Fibroblast of mammary gland (primary cell): Measurements from ENCODE around the gene GMPR2.

Experiments
- DNase-seq: peaks from one replicate; pipeline ENCODE4 v3.0.0-alpha.2; 2010; ENCODE audit warnings: low read depth
- H3K4me3 ChIP-seq: 2 replicates; pipeline ENCODE4 v1.5.1; 2011; ENCODE audit warnings: low read depth, mild to moderate bottlenecking, low read length, moderate library complexity; ENCODE audit not compliant: control insufficient read depth
- CTCF ChIP-seq: conservative IDR thresholded peaks from 2 replicates; pipeline ENCODE4 v1.5.1; 2011; ENCODE audit warnings: low read depth, low read length, inconsistent platforms; ENCODE audit not compliant: control insufficient read depth, insufficient read depth

GMPR2 gene

GRCh38 chr14:24255438-24255837 is 22.7 kb downstream of the GMPR2 start:
- DNase-seq = no peak
- no peak overlapping the region for H3K4me3 ChIP-seq
- TF ChIP-seq CTCF = no peak

GRCh38 chr14:24255931-24256711 is 23.4 kb downstream of the GMPR2 start:
- TF ChIP-seq CTCF = no peak
- no peak for DNase-seq
- no peak overlapping the region for H3K4me3 ChIP-seq

- no peak for TF ChIP-seq CTCF
- H3K4me3 ChIP-seq = no peak overlapping the region
- no peak for DNase-seq
Observed at GRCh38 chr14:24256960-24257359, 24.2 kb downstream of the GMPR2 start.

GRCh38 chr14:24258119-24258518 is 25.4 kb downstream of the GMPR2 start:
- no peak for DNase-seq
- TF ChIP-seq CTCF = no peak
- H3K4me3 ChIP-seq = no peak overlapping the region

GRCh38 chr14:24258548-24259265 is 26.0 kb downstream of the GMPR2 start:
- H3K4me3 ChIP-seq = no peak overlapping the region
- DNase-seq = no peak
- no peak for TF ChIP-seq CTCF

- no peak for TF ChIP-seq CTCF
- H3K4me3 ChIP-seq = no peak overlapping the region
- no peak for DNase-seq
Observed at GRCh38 chr14:24259282-24260025, 26.7 kb downstream of the GMPR2 start.
